NCI-H1105 (cell line): Measurements from ENCODE around the gene GALNS.
"Not testable (repeated sequence)": the region's sequence is repeated elsewhere in the genome, so short reads cannot be mapped to it uniquely, and the experiment has no call there.

Experiments
- DNase-seq: peaks from one replicate; lab custom pipeline; 2025; lab: John Stamatoyannopoulos, UW

The GALNS gene, protein sequence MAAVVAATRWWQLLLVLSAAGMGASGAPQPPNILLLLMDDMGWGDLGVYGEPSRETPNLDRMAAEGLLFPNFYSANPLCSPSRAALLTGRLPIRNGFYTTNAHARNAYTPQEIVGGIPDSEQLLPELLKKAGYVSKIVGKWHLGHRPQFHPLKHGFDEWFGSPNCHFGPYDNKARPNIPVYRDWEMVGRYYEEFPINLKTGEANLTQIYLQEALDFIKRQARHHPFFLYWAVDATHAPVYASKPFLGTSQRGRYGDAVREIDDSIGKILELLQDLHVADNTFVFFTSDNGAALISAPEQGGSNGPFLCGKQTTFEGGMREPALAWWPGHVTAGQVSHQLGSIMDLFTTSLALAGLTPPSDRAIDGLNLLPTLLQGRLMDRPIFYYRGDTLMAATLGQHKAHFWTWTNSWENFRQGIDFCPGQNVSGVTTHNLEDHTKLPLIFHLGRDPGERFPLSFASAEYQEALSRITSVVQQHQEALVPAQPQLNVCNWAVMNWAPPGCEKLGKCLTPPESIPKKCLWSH

GRCh38 chr16:88856828-88857727 is at the start of gene GALNS, which contains the start of gene TRAPPC2L:
Gene GALNS (minus strand): TSS chr16:88856947. CDS start chr16:88856877, 70 bp downstream.
Gene TRAPPC2L (plus strand): TSS chr16:88857127. CDS start chr16:88857151, 24 bp downstream.
- peak; percentile 86 for DNase-seq

- no peak for DNase-seq
These were observed 49.3 kb upstream of the GALNS start for GRCh38 chr16:88906020-88906419.

- no peak for DNase-seq
These were observed 48.8 kb upstream of the GALNS start for GRCh38 chr16:88905563-88905962.

DNA sequence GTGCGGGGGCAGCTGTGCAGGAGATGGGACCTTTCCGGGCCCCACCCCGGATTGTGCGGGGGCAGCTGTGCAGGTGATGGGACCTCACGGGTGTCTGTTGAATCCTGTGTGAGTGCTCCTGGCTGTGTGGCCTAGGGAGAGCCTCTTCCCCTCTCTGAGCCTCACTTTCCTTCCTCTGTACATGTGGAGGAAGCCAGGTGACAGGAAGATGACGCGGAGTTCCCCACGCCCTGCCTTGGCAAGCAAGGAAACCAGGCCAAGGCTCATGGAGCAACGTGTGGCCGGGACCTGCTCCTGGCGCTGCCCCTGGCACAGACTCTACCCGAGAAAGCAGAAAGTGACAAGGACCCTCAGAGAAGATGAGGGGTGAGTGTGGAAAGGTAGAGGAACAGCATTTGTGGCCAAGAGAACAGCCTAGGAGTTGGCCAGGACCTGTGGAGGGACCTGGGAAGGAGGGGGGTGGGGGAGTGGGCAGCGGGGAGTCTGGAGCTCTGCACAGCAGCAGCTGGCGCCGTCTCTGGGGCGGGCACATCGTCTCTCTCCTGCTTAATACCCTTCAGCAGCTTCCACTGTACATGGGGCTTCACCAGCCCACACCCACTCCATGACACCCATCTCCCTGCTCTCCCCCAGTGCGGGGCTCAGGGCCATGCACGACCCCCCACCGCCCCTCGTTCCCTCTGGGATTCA is 48.1 kb upstream of the GALNS start:
- no peak for DNase-seq

- DNase-seq, result no peak
These were observed 46.5 kb upstream of the GALNS start for GRCh38 chr16:88903267-88903666.

DNA sequence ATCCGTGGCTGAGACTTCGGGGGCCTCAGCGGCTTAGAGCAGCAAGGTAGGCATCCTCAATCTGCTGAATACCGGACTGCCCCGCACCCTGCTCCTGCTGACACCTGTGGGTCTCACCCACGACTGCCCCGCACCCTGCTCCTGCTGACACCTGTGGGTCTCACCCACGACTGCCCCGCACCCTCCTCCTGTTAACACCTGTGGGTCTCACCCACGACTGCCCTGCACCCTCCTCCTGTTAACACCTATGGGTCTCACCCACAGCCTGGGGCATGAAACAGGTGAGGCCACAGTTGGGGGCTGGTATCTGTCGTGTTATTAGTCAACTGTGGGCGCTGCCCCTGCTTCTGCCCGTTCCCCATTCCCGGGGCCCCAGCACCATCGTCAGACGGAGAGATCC is 46.0 kb upstream of the GALNS start:
- DNase-seq, result no peak

DNA sequence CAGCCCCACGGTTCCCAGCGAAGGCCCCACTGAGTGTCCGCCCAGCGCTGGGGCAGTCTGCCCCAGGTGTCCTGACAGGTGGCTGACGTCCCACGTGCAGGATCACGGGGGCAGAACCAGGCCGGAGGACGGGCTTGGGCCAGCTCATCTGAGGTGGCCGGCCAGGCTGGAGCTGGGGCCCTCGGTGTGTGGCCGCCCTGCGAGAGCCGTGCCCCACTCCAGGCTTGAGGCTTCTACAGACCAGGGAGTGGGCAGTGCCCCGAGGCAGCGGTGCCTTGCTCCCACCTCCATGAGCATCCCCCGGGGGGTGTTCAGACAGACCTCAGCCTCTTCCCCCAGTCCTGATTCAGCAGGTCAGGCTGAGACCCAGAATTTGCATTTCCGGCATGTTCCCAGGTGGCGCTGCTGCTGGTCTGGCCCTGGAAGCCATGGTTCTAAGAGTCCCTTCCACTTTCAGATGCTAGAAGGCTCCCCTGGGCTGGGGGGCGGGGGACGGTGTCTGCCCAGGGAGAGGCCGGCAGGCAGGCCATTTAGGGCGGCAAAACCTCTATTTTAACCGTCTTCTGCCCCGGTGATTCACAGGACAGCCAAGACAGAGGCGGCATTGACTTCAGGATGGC is 45.1 kb upstream of the GALNS start:
- DNase-seq, result no peak

GRCh38 chr16:88900662-88901052 is 43.9 kb upstream of the GALNS start:
- no peak for DNase-seq

DNA sequence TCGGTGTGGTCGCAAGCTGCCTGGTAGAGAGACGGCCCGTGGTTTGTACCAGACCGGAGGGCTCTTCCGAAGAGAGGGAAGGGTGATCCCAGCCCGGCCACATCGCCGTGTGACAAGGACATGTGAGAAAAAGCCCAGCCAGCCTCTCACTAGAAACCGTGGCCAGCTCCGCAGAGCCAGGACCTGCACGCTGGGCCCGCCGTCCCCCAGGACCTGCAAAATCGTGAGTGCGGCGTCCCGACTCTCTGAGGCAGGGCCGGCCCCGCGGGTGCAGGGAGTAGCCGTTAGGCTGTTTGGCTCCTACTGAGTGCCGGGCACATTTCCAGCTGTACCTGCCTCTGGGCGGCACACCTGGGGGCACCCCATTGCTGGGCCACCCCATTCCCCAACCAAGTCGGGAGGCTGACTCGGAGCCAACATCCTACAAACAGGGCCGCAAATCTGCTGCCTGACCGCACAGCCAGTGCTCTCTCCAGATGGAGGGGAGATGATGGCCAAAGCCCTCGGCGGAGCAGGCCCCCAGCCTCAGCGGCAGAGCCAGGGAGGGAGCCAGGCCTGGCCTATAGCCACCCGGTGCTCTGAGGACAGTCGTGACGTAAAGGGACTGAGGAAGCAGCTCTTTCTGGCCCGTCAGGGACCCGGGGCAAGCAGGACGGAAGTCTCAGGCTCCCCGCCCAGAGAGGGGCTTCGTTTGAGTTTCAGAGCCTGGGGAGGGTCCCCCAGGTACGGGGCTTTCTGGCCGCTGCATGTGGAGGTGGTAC is 43.3 kb upstream of the GALNS start:
- no peak for DNase-seq

GRCh38 chr16:88897696-88898425 is 41.1 kb upstream of the GALNS start:
- no peak for DNase-seq

DNA sequence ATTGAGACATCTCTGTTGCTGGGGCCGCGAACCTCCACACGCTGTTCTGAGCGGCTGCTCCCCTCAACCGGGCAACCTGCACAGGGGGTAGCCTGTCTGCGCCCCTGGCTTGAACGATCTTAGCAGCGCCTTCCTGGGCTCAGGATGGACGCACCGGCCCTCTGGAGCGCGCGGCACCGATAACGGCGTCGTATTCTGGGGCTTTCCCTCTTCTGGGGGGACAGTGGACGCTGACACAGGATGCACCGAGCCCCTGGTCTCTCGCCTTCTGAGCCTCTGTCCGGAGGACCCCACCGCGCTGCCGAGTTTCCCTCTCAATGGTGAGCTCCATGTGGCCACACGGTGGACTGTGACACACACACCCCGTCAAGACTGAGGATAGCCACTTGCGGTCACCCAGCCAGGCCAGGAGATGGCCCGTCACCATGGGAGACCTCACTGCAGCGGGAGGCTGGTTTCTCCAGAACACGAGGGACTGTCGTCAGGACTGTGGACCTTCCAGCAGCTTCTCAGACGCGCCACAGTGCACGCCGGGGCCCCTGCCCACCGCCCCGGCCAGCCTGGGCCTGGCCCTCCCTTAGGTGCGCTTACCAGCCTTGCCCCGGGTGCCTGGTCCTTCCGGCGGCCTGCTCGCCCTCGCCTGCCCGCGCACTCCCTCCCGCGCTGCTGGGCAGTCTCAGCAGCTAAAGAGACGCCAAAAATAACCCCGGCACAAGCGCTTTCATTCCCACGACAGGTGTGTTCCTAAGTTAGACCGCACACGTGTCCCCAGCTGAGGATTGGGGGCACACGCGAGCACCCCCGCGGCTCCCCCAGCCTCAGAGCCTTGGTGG is 39.7 kb upstream of the GALNS start:
- no peak for DNase-seq

DNA sequence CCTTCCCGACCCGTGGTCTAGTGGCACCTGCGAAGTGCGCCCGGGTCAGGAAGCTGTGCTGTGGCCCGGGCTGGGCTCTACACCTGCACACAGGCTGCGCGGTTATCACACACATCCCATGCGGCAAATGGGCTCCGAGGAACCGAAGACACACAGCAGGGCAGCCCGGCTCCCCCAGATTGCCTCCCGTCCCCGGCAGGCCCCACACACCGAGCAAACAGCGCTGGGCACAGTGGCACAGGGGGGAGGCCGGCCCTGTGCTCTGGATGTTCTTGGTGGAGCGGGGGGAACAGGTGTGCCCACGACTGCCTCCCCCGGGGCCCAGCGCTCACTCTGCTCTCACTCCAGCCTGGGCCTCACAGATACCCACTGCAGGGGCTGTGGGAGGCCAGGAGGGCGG is 38.6 kb upstream of the GALNS start:
- DNase-seq, result no peak

DNA sequence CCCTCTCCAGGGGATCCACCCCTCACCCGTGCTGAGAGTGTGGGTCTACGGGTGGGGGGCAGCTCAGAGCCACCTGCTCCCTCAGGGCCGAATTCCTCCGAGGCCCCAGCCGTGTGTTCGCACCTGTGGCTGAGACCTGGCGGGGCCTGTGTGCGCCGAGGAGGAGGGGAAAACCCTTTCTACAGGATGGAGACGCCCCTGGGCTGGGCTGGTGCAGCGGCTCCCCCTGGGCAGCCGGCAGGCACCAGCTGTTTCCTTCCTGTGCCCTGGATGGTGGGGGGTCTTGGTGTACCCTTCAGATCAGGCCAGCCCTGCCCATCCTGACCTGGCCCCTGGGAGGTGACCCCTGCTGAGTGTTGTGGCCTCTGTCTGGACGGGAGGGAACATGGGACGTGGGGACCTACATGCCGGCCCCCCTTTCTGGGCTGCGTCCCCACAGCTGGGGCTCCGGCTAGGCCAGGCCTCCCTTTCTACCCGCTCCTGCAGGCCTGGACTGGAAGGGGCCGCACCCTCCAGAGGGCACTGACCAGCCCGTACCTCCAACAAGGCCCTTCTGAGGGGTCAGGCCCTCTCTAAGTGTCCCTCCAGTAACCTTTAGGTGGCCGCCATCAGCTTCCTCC is 38.0 kb upstream of the GALNS start:
- no peak for DNase-seq

- not testable (repeated sequence) for DNase-seq
These were observed 37.5 kb upstream of the GALNS start for GRCh38 chr16:88894266-88894665.

DNA sequence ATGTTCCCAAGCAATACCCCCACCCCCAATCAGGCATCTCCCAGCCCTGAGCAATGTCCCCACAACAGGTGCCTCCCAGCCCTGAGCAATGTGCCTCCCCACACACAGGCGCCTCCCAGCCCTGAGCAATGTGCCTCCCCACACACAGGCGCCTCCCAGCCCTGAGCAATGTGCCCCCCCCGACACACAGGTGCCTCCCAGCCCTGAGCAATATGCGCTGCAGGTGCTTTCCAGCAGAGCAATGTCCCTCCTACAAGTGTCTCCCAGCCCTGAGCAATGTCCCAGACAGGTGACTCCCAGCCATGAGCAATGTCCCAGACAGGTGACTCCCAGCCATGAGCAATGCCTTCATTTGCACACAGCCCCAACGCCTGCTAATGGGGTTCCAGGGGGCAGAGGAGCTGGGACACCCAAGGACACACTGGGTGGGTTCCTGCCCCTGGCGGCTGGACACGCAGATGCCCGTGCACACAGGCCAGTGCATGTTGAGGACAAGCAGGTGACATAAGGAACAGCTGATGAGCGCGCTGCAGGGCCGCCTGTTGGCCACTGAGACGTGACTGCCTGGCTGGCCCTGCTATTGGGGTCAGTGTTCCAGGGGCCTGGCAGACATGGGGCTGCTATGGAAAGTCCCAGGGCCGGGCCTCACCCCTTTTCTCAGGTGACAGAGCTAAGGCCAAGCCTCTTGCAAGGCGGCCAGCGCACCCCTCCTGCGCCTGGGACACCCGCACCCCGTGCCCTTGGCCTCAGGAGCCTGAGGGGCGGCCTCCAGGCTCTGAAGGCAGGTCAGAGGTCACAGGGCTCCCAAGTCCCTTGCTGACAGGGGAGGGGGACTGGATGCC is 36.6 kb upstream of the GALNS start:
- no peak for DNase-seq

DNA sequence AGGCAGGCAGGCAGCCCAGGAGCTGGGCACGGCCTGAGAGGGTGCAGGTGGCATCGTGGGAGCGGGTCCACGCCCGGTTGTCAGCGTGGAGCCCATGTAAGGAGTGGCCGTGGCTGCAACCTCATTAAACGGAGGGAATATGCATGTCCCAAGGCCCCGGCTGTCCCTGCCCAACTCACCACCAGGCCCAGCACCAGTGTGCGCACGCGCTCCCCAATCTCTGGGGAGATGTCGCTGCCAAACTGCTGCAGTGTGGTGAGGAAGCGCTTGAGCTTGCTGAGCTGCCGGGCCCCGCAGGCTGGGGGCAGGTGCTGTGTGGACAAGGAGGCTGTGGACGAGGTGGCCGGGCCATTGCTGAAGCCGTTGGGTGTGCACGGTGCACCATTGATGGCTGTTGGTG is 35.3 kb upstream of the GALNS start:
- no peak for DNase-seq

DNA sequence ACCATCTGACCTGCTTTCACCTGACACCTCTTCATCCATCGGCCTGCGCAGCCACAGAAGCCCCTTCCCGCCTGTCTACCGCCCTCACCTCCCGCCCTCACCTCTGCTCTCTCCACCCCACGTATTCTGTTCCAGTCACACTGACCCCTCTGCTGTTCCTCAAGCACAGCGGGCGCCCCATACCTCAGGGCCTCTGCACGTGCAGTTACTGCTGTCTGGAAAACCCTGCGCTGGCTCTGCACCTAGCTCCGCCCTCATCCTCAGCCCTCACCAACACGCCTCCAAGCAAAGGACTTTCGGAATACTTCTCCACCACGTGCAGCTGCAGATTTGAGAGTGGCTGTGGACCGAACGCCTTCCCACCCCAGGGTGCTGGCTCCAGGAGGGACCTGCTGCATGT is 34.3 kb upstream of the GALNS start:
- DNase-seq, result no peak
